ENCODE results near the gene HSPD1. TPM values are rescaled to one million over a fixed set of nuclear protein-coding genes. Genes with fewer than 3 reads are reported as not detected.

The HSPD1 gene
- 100 to 1,000 TPM; 129 to 132 TPM for total RNA-seq
- polyA plus RNA-seq, result 100 to 1,000 TPM; 111 to 116 TPM

DNA sequence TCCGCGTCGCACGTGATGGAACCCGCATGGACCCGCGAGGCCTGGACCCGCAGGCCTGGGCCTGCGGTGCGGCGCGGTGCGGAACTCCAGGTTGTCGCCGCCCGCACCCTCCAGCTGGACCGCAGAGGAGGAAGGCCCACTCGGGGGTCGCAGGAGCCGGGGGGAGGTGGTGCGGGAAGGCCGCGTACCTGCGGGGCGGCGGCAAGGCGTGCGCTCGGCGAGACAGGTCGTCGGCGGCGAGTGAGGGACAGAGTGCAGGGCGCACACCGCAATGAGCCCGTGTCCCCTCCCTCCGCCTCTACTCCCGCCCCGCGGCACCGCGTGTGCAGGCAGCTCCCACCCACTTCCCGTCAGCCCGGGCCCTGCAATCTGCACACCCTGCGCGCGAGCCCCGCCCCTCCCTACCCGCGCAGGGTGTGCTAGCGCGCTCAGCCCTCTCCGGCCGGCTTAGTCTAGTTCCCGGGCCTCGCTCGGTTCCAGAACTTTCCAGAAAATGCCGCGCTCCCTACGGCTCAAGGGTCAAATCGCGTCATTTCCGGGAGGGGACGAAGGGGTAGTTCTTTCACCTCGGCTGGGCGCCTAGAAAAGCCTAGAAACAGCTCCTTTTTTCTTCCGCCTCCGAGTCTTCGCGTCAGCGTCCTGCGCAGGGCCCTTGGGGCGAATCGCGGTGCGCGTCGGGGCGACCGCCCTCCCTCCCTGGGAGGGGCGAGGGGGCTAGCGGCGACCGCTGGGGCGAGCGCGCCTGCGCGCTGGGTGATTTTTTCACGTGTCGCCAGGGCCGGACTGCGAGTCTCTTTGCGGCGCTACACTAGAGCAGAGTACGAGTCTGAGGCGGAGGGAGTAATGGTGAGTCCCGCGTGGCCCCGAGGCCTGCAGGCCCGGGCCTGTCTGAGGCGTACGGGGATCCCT, at the start of gene HSPD1, which contains the start of gene HSPE1:
Gene HSPD1, minus strand, starts transcription at position 247 of the 909 bp plus-strand sequence. CDS start 992 bp downstream, outside the sequence.
Gene HSPE1, plus strand, starts transcription at position 786 of the 909 bp plus-strand sequence. Its CDS starts 58 bp downstream, at position 844.
- peak; percentile 97 to 98 (median 98) for DNase-seq
- Mint-ChIP-seq H3K27me3 (no peaks in the 10 kb centered on the region), H3K4me3 (peak within 1 kb of the TSS; percentile 92 to 99 (median 96)), H3K9me3 (no peaks in the 10 kb centered on the region), H3K36me3 (peaks cover 16 to 83% of the 10 kb centered on the region in 2 donors), H3K27ac (peak within 1 kb of the TSS; percentile 92 to 98 (median 97)), H3K4me1 (peaks cover 41 to 77% (median 55%) of the 10 kb centered on the region in 4 donors)
- Histone ChIP-seq H3K9me3 (ENCODE audit: control insufficient read depth in 1 of 2, low read length in 2 of 2) (no peaks in the 10 kb centered on the region), H3K36me3 (ENCODE audit: insufficient read depth, low read length) (peaks cover 32% of the 10 kb centered on the region), H3K27me3 (ENCODE audit: insufficient read depth, low read length) (no peaks in the 10 kb centered on the region), H3K27ac (ENCODE audit: low read depth, low read length) (peak within 1 kb of the TSS; percentile 77), H3K4me3 (ENCODE audit: low read length in 2 of 2) (peak within 1 kb of the TSS; percentile 86 to 87), H3K4me1 (ENCODE audit: insufficient read depth, low read length) (peaks cover 71% of the 10 kb centered on the region)
- ChIA-PET POLR2A (ENCODE audit: partially characterized antibody) (interaction anchor here (0.5 to 5.6 kb wide), 26 partner anchors 9 to 1329 kb away, joined by 3 to 180 read pairs (median 5); partner anchors contain the start of genes COQ10B, GTF3C3, MARS2 and MOB4), CTCF (ENCODE audit: partially characterized antibody) (interaction anchor here (0.7 to 2.6 kb wide), 8 partner anchors 9 to 65 kb away, joined by 3 to 16 read pairs (median 4); partner anchors contain the start of genes COQ10B, MOB4 and SF3B1)
- intact Hi-C loops (cut with micrococcal nuclease), result loop anchor here (1.0 to 10.0 kb wide), 6 partner anchors 15 to 861 kb away; partner anchors contain the start of genes CCDC150, COQ10B, MARS2 and SF3B1

- no peaks in the 10 kb centered on the region for H3K9me3 ChIP-seq (ENCODE audit: control insufficient read depth in 1 of 2, low read length in 2 of 2)
- Mint-ChIP-seq H3K4me1 (peaks cover 0 to 6% (median 6%) of the 10 kb centered on the region in 4 donors), H3K36me3 (peaks cover 36 to 64% of the 10 kb centered on the region in 2 donors), H3K27ac (peak overlapping the region in 2 of 7 donors; percentile 13 to 47), H3K9me3 (no peaks in the 10 kb centered on the region), H3K27me3 (no peaks in the 10 kb centered on the region), H3K4me3 (no peak overlapping the region)
- H3K4me1 ChIP-seq (ENCODE audit: insufficient read depth, low read length), result no peaks in the 10 kb centered on the region
- ChIA-PET POLR2A (ENCODE audit: partially characterized antibody) (interaction anchor here (0.9 kb wide), 1 partner anchor 48 kb away, joined by 3 read pairs; no protein-coding TSS in a partner anchor), CTCF (ENCODE audit: partially characterized antibody) (no interaction called here)
- no peak overlapping the region for H3K27ac ChIP-seq (ENCODE audit: low read depth, low read length)
- H3K4me3 ChIP-seq (ENCODE audit: low read length in 2 of 2), result no peak overlapping the region
- intact Hi-C loops (cut with micrococcal nuclease), result no loop called here
- DNase-seq, result no peak
- H3K36me3 ChIP-seq (ENCODE audit: insufficient read depth, low read length), result peaks cover 34% of the 10 kb centered on the region
- H3K27me3 ChIP-seq (ENCODE audit: insufficient read depth, low read length), result no peaks in the 10 kb centered on the region
These were observed 48.9 kb upstream of the HSPD1 start for GRCh38 chr2:197548582-197548981.

GRCh38 chr2:197547163-197547900, 47.7 kb upstream of the HSPD1 start:
- Histone ChIP-seq H3K27ac (ENCODE audit: low read depth, low read length) (no peak overlapping the region), H3K9me3 (ENCODE audit: control insufficient read depth in 1 of 2, low read length in 2 of 2) (no peaks in the 10 kb centered on the region), H3K4me3 (ENCODE audit: low read length in 2 of 2) (no peak overlapping the region), H3K36me3 (ENCODE audit: insufficient read depth, low read length) (peaks cover 44% of the 10 kb centered on the region), H3K27me3 (ENCODE audit: insufficient read depth, low read length) (no peaks in the 10 kb centered on the region), H3K4me1 (ENCODE audit: insufficient read depth, low read length) (no peaks in the 10 kb centered on the region)
- intact Hi-C loops (cut with micrococcal nuclease), result no loop called here
- no peak overlapping the region for H3K4me3 Mint-ChIP-seq
- ChIA-PET CTCF (ENCODE audit: partially characterized antibody) (no interaction called here), POLR2A (ENCODE audit: partially characterized antibody) (interaction anchor here (0.5 kb wide), 1 partner anchor 46 kb away, joined by 4 read pairs; no protein-coding TSS in a partner anchor)
- peaks cover 0 to 6% (median 6%) of the 10 kb centered on the region in 4 donors for H3K4me1 Mint-ChIP-seq
- DNase-seq, result no peak
- no peaks in the 10 kb centered on the region for H3K9me3 Mint-ChIP-seq
- peaks cover 39 to 62% of the 10 kb centered on the region in 2 donors for H3K36me3 Mint-ChIP-seq
- H3K27me3 Mint-ChIP-seq, result no peaks in the 10 kb centered on the region
- peak overlapping the region in 2 of 7 donors; percentile 47 to 85 for H3K27ac Mint-ChIP-seq

DNA sequence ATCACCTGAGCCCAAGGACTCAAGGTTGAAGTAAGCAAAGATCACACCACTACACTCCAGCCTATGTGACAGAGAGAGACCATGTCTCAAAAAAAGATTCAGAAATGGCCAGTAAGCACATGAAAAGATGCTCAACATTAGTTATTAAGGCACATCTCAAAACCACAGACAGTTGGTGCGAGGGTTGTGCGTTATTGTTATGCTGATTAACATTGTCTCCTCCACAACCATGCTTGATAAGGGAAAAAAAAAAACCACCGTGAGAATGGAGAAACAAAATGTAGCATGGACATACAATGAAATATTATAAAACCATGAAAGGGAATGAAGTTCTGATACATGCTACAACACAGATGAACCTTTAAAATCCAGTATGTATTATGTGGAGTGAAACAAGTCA, 43.6 kb upstream of the HSPD1 start:
- Histone ChIP-seq H3K4me1 (ENCODE audit: insufficient read depth, low read length) (peaks cover 9% of the 10 kb centered on the region), H3K27me3 (ENCODE audit: insufficient read depth, low read length) (no peaks in the 10 kb centered on the region), H3K27ac (ENCODE audit: low read depth, low read length) (no peak overlapping the region), H3K9me3 (ENCODE audit: control insufficient read depth in 1 of 2, low read length in 2 of 2) (no peaks in the 10 kb centered on the region), H3K4me3 (ENCODE audit: low read length in 2 of 2) (no peak overlapping the region), H3K36me3 (ENCODE audit: insufficient read depth, low read length) (peaks cover 40% of the 10 kb centered on the region)
- Mint-ChIP-seq H3K4me1 (peaks cover 16 to 19% (median 17%) of the 10 kb centered on the region in 4 donors), H3K27ac (no peak overlapping the region), H3K36me3 (peaks cover 52 to 63% of the 10 kb centered on the region in 2 donors), H3K4me3 (no peak overlapping the region), H3K9me3 (no peaks in the 10 kb centered on the region), H3K27me3 (no peaks in the 10 kb centered on the region)
- intact Hi-C loops (cut with micrococcal nuclease), result no loop called here
- ChIA-PET CTCF (ENCODE audit: partially characterized antibody) (no interaction called here), POLR2A (ENCODE audit: partially characterized antibody) (no interaction called here)
- DNase-seq, result no peak

DNA sequence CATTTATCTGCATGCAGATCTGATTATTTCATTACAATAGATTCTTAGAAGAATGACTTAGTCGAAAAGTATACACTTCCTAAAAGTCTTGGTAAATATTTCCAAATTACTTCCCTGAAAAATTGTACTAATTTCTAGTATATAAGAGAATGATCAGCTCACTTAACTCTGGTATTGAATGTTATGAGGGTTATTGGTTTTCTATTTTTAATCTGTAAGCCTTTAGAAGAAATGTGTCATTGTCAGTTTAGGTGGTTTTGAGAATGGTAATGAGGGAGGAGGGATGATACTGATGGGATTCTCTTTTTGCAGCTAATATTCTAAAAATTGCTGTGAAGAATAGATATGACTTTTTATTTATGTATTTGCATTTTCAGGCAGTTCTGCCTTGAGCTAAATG, 40.1 kb upstream of the HSPD1 start:
- Histone ChIP-seq H3K36me3 (ENCODE audit: insufficient read depth, low read length) (peaks cover 51% of the 10 kb centered on the region), H3K9me3 (ENCODE audit: control insufficient read depth in 1 of 2, low read length in 2 of 2) (no peaks in the 10 kb centered on the region), H3K27me3 (ENCODE audit: insufficient read depth, low read length) (no peaks in the 10 kb centered on the region), H3K4me1 (ENCODE audit: insufficient read depth, low read length) (peaks cover 13% of the 10 kb centered on the region), H3K4me3 (ENCODE audit: low read length in 2 of 2) (no peak overlapping the region), H3K27ac (ENCODE audit: low read depth, low read length) (no peak overlapping the region)
- H3K27me3 Mint-ChIP-seq, result no peaks in the 10 kb centered on the region
- intact Hi-C loops (cut with micrococcal nuclease), result no loop called here
- POLR2A ChIA-PET (ENCODE audit: partially characterized antibody), result interaction anchor here (0.8 kb wide), 1 partner anchor 24 kb away, joined by 3 read pairs; the partner anchor contains the start of gene MOB4
- H3K4me1 Mint-ChIP-seq, result peaks cover 16 to 28% (median 20%) of the 10 kb centered on the region in 4 donors
- no peaks in the 10 kb centered on the region for H3K9me3 Mint-ChIP-seq
- peaks cover 57 to 70% of the 10 kb centered on the region in 2 donors for H3K36me3 Mint-ChIP-seq
- CTCF ChIA-PET (ENCODE audit: partially characterized antibody), result no interaction called here
- no peak overlapping the region for H3K4me3 Mint-ChIP-seq
- DNase-seq, result no peak
- peak overlapping the region in 5 of 7 donors; percentile 13 to 69 (median 26) for H3K27ac Mint-ChIP-seq

- H3K36me3 ChIP-seq (ENCODE audit: insufficient read depth, low read length), result peaks cover 46% of the 10 kb centered on the region
- peaks cover 25 to 41% (median 32%) of the 10 kb centered on the region in 4 donors for H3K4me1 Mint-ChIP-seq
- POLR2A ChIA-PET (ENCODE audit: partially characterized antibody), result interaction anchor here (0.6 kb wide), 1 partner anchor 22 kb away, joined by 3 read pairs; the partner anchor contains the start of gene MOB4
- no peaks in the 10 kb centered on the region for H3K27me3 ChIP-seq (ENCODE audit: insufficient read depth, low read length)
- no peak for DNase-seq
- H3K9me3 ChIP-seq (ENCODE audit: control insufficient read depth in 1 of 2, low read length in 2 of 2), result no peaks in the 10 kb centered on the region
- peaks cover 61 to 74% of the 10 kb centered on the region in 2 donors for H3K36me3 Mint-ChIP-seq
- intact Hi-C loops (cut with micrococcal nuclease), result no loop called here
- no peaks in the 10 kb centered on the region for H3K9me3 Mint-ChIP-seq
- no peaks in the 10 kb centered on the region for H3K27me3 Mint-ChIP-seq
- H3K4me1 ChIP-seq (ENCODE audit: insufficient read depth, low read length), result peaks cover 23% of the 10 kb centered on the region
- no peak overlapping the region for H3K4me3 ChIP-seq (ENCODE audit: low read length in 2 of 2)
- no peak overlapping the region for H3K4me3 Mint-ChIP-seq
- H3K27ac Mint-ChIP-seq, result peak overlapping the region in 4 of 7 donors; percentile 1 to 74 (median 57)
- CTCF ChIA-PET (ENCODE audit: partially characterized antibody), result interaction anchor here (0.6 kb wide), 1 partner anchor 20 kb away, joined by 3 read pairs; no protein-coding TSS in a partner anchor
- H3K27ac ChIP-seq (ENCODE audit: low read depth, low read length), result no peak overlapping the region
These were observed 38.8 kb upstream of the HSPD1 start for GRCh38 chr2:197538412-197538811.

All from CD4-positive, alpha-beta memory T cell (primary cell).